Neural progenitor cell (in vitro differentiated cells): Measurements from ENCODE around the gene UBE3A.

Source experiments
- EZH2phosphoT487 ChIP-seq: fragments of 200-600 bp; sonication (generic); IDR thresholded peaks from 2 replicates; pipeline ENCODE4 v1.6.1; 2017; ENCODE audit warnings: antibody characterized with exemption
- TF ChIP-seq, protein P1 (sequence below): fragments of 200-600 bp; sonication (generic); IDR thresholded peaks from 2 replicates; pipeline ENCODE4 v1.5.1; 2017; ENCODE audit warnings: antibody characterized with exemption, mild to moderate bottlenecking

DNA sequence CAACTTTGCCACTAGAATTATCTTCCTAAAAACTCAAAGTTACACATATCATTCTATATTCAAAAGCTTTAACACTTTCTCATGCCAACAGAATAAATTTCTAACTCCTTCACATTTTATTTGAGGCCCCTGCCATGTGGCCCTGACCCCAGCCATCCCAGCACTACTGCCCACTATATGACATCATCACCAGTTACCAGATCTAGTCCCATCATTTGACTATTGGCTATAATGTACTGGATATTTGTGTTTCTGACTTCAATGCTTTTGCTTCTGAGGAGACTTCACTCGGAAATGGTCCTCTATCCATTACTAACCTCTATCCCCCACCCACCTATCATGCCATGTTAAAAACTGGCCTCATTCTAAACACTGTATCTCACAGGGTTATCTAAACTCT lies 23.6 kb downstream of the UBE3A start:
- TF ChIP-seq, protein P1, sequence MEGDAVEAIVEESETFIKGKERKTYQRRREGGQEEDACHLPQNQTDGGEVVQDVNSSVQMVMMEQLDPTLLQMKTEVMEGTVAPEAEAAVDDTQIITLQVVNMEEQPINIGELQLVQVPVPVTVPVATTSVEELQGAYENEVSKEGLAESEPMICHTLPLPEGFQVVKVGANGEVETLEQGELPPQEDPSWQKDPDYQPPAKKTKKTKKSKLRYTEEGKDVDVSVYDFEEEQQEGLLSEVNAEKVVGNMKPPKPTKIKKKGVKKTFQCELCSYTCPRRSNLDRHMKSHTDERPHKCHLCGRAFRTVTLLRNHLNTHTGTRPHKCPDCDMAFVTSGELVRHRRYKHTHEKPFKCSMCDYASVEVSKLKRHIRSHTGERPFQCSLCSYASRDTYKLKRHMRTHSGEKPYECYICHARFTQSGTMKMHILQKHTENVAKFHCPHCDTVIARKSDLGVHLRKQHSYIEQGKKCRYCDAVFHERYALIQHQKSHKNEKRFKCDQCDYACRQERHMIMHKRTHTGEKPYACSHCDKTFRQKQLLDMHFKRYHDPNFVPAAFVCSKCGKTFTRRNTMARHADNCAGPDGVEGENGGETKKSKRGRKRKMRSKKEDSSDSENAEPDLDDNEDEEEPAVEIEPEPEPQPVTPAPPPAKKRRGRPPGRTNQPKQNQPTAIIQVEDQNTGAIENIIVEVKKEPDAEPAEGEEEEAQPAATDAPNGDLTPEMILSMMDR = no peak
- TF ChIP-seq EZH2phosphoT487 = no peak
